Astrocyte of the spinal cord (primary cell): ENCODE results near the gene PLA2G4D.

ENCODE experiments used
- DNase-seq: peaks from one replicate; pipeline ENCODE4 v3.0.0; 2011; ENCODE audit warnings: low read depth, low spot score
- H3K4me3 ChIP-seq: 2 replicates; pipeline ENCODE4 v1.5.1; 2011; ENCODE audit warnings: low read depth, mild to moderate bottlenecking, low read length, moderate library complexity
- CTCF ChIP-seq: IDR thresholded peaks from 2 replicates; pipeline ENCODE4 v1.5.1; 2012; ENCODE audit warnings: low read depth, mild to moderate bottlenecking, low read length, inconsistent platforms
- in situ Hi-C: cut with HindIII; loops from 2 replicates; pipeline ENCODE4 v1.10.0; 2017; ENCODE audit warnings: low sequenced_read_pairs

The PLA2G4D gene

GRCh38 chr15:42139596-42139995 is 45.2 kb upstream of the PLA2G4D start:
- no peak overlapping the region for H3K4me3 ChIP-seq
- no peak for DNase-seq
- TF ChIP-seq CTCF: no peak
- in situ Hi-C loops: no loop called here

DNA sequence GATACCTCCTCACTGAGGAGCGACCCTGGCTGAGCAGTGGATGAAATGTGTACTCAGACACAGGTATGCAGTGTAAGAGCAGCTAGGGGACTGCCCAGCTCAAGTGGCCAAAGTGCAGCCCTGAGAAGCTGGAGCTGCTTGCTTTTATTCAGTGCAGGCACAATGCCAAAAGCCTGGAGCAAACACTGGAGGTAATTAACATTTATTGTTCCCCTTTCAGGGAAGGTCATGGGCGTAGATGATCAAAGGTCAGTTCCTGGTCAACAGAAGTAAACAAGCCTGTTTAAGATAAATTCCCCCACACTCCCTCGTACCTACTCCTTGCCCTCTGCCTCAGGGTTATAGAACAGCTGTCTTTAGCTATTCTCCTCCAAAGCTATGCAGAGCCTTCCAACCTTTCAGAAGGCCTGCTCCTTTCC is 44.6 kb upstream of the PLA2G4D start:
- TF ChIP-seq CTCF: no peak
- no peak overlapping the region for H3K4me3 ChIP-seq
- no peak for DNase-seq
- in situ Hi-C loops: no loop called here

DNA sequence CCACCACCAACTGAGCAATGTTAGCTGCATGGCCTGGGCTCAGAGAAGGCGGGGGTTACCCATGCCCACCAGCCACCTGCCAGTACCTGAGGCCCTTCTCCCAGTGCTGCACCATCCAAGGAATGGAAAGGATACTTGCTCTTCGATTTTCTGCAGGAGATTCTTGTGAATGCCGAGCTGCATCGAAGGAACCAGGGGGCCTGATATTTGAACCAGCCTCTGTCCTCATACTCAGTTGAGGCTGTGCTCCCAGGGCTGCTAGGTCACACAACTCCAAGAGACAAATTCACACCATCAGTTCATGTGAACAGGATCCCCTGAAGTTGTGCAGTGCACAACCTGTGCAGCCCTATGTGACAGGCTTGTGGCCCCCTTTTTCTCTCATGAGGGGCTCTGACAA is 44.0 kb upstream of the PLA2G4D start:
- H3K4me3 ChIP-seq: no peak overlapping the region
- TF ChIP-seq CTCF: no peak
- in situ Hi-C loops: no loop called here
- DNase-seq: no peak

GRCh38 chr15:42137461-42138261 is 43.3 kb upstream of the PLA2G4D start:
- TF ChIP-seq CTCF: peak; percentile 62
- in situ Hi-C loops: no loop called here
- no peak overlapping the region for H3K4me3 ChIP-seq
- peak; percentile 57 for DNase-seq

DNA sequence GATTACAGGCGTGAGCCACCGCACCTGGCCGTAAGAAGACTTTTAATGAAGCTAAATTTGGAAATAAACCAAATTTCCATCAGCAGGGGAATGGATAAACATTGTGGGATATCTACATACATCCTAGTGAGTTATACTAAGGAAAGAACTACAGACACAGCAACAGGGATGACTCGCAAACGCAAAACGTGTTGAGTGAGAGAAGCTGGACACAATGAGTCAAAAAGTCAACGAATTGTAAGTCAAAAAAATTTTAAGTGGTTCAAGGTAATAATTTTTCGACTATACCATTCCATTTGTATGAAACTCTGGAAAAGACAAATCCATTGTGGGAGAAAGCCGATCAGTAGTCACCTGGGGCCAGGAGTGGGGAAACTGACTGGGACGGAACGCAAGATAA is 42.2 kb upstream of the PLA2G4D start:
- no peak overlapping the region for H3K4me3 ChIP-seq
- in situ Hi-C loops: no loop called here
- DNase-seq: no peak
- TF ChIP-seq CTCF: no peak

DNA sequence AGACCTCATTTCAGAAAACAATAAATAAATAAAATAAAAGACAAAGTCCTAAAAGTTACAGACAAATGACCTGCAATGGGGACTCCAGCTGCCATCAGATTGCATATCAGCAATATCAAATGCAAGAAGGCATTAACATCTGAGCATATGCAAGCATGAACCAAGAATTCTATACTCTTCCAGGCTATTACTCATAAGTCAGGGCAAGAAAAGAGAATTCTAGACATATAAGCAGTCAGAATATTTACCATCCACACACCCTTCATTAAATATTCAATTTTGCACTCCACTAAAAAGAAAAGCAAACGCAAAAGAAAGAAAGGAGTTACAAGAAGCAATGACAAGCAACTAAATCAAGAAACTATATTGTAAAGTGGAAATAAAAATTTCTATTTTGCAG is 41.0 kb upstream of the PLA2G4D start:
- DNase-seq: no peak
- no peak overlapping the region for H3K4me3 ChIP-seq
- TF ChIP-seq CTCF: no peak
- in situ Hi-C loops: no loop called here
